Amniotic stem cell (primary cell): ENCODE measurements around the gene CBFA2T2.

Experiments
- DNase-seq: peaks from one replicate; lab custom pipeline; 2025; lab: John Stamatoyannopoulos, UW

Gene CBFA2T2

GRCh38 chr20:33666293-33667244 lies 176.7 kb downstream of the CBFA2T2 start, which contains the start of gene ACTL10:
ACTL10 (plus strand) TSS chr20:33666943; CDS start chr20:33667498, 555 bp downstream.
- DNase-seq, result peak; percentile 96

- DNase-seq, result no peak
Observed at GRCh38 chr20:33667245-33667675, 177.4 kb downstream of the CBFA2T2 start.

- DNase-seq, result peak; percentile 65
Observed at GRCh38 chr20:33667676-33668465, 178.0 kb downstream of the CBFA2T2 start.

- DNase-seq, result no peak
Observed at GRCh38 chr20:33668466-33669155, 178.7 kb downstream of the CBFA2T2 start.

- DNase-seq, result no peak
Observed at GRCh38 chr20:33669224-33669623, 179.3 kb downstream of the CBFA2T2 start.

GRCh38 chr20:33669873-33670640 lies 180.2 kb downstream of the CBFA2T2 start:
- DNase-seq, result no peak

- DNase-seq, result no peak
Observed at GRCh38 chr20:33670715-33671499, 181.0 kb downstream of the CBFA2T2 start.

- DNase-seq, result no peak
Observed at GRCh38 chr20:33671573-33672288, 181.8 kb downstream of the CBFA2T2 start.

GRCh38 chr20:33672426-33673113 lies 182.7 kb downstream of the CBFA2T2 start:
- DNase-seq, result no peak

- no peak for DNase-seq
Observed at GRCh38 chr20:33673114-33673409, 183.2 kb downstream of the CBFA2T2 start.

- no peak for DNase-seq
Observed at GRCh38 chr20:33673410-33674293, 183.8 kb downstream of the CBFA2T2 start.

- peak; percentile 30 for DNase-seq
Observed at GRCh38 chr20:33674294-33675135, 184.6 kb downstream of the CBFA2T2 start, which contains the start of gene NECAB3. NECAB3 (minus strand) TSS chr20:33674428; CDS start chr20:33674352, 76 bp downstream.

GRCh38 chr20:33675136-33675959 lies 185.5 kb downstream of the CBFA2T2 start:
- DNase-seq, result no peak

- no peak for DNase-seq
Observed at GRCh38 chr20:33676121-33676520, 186.2 kb downstream of the CBFA2T2 start.

GRCh38 chr20:33676652-33677645 lies 187.1 kb downstream of the CBFA2T2 start:
- no peak for DNase-seq
